Measurements from ENCODE around the gene OR56A5.

OR56A5 gene

DNA sequence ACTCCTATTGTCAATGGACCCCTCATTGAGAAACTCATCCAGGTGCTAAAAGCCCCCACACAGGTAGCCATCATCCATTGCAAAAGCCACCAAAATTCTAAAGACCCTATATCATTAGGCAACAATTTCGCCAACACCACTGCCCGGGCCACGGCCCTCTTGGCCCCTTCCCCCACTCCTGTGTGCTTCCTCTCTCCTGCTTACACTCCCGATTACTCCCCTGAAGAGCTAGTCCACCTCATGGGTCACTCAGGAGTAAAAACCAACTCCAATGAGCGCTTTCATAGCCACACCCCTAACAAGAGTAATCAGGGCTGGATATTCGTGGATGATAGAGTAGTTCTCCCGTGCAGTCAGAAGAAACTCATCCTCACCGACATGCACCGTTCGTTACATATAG lies 35.2 kb downstream of the OR56A5 start:
- no peak for DNase-seq (ENCODE audit: low read depth in 1 of 2, low spot score in 1 of 2)

DNA sequence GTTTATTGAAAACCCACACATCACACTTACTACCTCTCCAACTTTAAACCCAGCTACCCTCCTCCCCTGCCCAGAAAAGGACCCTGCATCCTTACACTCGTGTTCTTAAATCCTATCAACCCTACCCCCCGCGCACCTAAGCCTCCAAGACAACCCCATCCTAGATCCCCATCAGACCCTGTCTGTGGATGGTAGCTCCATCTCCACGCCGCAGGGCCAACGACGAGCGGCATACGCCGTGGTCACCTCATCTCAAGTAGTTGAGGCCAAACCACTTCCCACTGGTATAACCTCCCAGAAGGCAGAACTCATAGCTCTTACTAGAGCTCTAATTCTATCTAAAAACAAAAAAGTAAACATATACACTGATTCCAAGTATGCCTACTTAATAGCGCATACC lies 35.6 kb downstream of the OR56A5 start:
- no peak for DNase-seq (ENCODE audit: low read depth in 1 of 2, low spot score in 1 of 2)

DNA sequence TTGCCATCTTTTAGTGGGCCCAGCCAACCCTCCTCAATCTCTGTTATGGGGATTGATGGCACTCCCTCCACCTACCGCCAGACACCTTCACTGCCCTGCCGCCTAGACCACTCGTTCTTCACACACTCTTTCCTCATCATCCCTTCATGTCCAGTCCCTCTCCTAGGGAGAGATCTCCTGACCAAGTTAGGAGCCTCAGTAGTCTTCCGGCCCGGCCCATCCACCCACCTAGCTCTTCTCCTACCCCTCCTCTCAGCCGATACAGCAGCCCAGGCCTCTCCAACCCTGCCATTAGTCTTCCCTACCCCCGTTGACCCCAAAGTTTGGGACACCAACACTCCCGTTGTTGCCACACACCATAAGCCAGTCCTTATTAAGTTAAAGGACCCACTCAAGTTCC lies 37.2 kb downstream of the OR56A5 start:
- no peak for DNase-seq (ENCODE audit: low read depth in 1 of 2, low spot score in 1 of 2)

DNA sequence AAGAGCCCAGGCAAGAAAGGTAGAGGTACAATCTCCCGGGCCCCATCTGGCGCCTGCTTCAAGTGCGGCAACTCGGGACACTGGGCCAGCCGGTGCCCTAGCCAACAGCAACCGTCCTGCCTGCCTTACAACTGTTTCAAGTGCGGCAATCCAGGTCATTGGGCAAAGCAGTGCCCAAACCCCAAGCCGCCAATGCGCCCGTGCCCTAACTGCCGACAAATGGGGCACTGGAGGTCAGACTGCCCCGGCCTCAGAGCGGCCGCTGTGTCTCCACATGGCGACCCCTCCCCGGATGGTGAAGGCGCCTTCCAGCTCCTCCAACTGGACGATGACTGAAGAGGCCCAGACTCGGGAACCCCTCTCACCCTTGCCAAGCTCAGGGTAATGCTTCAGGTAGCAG lies 37.7 kb downstream of the OR56A5 start:
- DNase-seq (ENCODE audit: low read depth in 1 of 2, low spot score in 1 of 2): no peak

DNA sequence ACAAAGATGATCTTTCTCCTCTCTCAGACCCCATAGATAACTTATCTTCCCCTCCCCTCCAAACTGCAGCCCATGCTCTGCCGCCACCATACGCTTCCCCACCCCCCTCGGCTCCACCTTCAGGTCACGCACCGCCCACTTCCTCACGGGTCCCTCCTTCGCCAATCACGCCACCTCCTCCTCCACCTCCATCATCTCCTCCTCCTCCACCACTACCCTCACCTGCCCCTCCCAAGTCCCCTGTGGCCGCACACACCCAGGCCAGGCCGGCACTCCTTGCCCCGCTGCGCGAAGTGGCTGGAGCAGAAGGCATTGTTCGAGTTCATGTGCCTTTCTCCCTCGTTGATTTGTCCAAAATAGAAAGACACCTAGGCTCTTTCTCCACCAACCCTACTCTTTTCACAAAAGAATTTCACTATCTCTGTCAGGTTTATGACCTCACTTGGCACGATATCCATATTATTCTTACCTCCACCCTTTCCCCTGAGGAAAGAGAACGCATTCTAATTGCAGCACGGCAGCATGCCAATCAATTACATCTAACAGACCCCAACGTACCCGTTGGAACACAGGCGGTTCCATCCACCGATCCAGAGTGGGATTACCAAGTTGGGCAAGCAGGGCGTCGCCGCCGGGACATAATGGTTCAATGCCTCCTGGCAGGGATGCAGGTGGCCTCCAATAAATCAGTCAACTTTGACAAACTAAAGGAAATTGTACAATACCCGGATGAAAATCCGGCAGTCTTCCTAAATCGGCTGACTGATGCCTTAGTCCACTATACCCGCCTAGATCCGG lies 38.5 kb downstream of the OR56A5 start:
- DNase-seq (ENCODE audit: low read depth in 1 of 2, low spot score in 1 of 2): no peak

DNA sequence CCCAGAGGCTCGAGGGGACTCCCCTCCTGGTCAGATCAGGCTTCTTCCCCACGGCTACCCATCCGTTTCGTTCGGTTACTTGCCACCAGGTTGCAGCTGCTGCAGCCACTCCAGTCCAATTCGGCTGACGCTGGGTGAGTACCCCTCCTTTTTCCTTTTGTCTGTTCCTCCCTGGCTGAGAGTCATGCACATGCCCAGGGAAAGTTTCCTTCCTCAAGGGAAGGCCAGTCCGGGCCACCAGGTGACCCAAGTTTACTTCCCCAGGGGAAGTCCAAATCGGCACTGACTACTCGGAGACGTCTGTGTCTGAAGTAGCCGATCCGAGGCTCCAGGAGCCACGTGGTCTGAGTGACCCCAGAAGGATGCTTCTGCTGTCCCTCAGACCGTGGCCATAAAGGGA lies 39.5 kb downstream of the OR56A5 start:
- DNase-seq (ENCODE audit: low read depth in 1 of 2, low spot score in 1 of 2): no peak

DNA sequence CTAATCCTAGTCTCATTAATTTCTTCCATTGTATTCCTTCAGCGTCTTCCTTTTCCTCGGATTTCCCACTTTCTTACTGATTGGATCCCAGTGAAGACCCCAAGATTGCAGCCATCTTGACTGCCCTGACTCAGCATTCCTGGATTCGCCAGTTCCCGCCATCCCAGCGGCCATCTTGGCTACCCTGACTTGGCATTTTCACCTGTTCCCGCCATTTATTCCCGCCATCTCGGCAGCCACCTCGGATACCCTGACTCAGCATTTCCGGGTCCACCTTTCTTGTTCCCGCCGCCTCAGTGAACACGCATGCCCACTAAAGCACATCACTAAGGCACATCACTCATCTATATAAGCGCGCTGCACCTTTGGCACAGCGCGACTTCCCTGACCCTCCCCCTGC lies 40.0 kb downstream of the OR56A5 start:
- DNase-seq (ENCODE audit: low read depth in 1 of 2, low spot score in 1 of 2): no peak

DNA sequence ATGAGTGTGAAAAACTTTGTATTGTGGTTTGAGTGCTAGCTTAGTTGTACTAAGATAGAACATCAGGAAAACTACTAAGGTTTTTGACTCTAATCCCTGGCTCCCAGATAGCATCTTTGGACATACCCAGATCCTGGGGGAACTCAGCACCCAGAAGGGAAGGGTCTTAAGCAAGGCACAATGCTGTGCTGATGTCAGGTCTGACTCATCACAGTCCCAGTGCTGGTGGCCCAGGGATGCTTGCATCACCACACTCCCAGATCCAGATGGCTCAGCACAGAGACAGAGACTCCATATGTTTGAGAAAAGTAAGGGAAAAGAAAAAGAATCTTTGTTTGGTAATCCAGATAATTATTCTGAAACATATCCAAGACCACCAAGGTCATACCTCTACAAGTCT lies 44.5 kb downstream of the OR56A5 start:
- no peak for DNase-seq (ENCODE audit: low read depth in 1 of 2, low spot score in 1 of 2)

DNA sequence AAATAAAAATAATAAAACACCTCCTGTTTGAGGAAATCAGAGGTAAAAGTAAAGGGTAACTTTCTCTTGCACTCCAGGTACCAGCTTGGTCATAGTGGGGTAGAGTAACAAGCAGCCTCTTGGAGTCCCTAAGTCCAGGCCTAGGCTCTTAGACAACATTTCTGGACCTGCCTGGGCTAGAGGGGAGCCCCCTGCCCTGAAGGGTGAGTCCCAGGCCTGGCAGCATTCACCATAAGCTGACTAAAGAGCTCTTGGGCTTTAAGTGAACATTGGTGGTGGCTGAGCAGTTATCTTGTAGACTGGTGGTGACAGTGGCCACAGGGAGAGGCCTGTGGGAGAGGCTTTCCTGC lies 44.9 kb downstream of the OR56A5 start:
- DNase-seq (ENCODE audit: low read depth in 1 of 2, low spot score in 1 of 2): no peak

DNA sequence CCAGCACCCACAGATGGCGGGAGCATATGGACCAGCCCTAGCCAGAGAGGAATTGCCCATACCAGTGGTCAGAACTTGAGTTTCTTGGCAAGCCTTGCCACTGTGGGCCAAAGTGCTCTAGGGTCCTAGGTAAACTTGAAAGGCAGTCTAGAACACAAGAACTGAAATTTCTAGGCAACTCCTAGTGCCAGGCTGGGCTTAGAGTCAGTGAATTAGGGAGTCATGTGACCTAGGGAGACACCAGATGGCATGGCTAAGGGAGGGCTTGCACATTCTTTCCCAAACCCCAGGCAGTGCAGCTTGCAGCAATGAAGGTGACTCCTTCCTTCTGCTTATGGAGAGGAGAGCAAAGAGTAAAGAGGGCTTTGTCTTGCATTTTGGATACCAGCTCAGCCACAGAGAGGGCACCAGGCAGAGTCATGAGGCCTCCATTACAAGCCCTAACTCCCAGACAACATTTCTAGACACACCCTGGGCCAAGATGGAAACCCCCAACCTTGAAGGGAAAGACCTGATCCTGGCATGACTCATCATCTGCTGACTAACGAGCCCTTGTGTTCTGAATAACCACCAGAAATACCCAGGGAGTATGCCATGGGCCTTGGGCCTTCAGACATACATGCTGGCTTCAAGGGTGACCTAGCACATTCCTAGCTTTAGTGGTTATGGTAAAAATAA lies 45.4 kb downstream of the OR56A5 start:
- no peak for DNase-seq (ENCODE audit: low read depth in 1 of 2, low spot score in 1 of 2)

Data from stimulated activated CD4-positive, alpha-beta T cell treated with anti-CD3 and anti-CD28 coated beads, Interleukin-15, amount 100 ng/mL, for 1 hour (primary cell).